Measurements from ENCODE around the gene RPS29. TPM values are rescaled to one million over a fixed set of nuclear protein-coding genes. Genes with fewer than 3 reads are reported as not detected.
"Not testable (repeated sequence)": the region's sequence is repeated elsewhere in the genome, so short reads cannot be mapped to it uniquely, and the experiment has no call there.

The RPS29 gene
- total and polyA plus RNA-seq, 9 of the 15 experiments (the other 6 are each of a cell fraction or from before 2014, with no cell fraction given) = 1,545 to 5,012 (median 2,448) TPM

DNA sequence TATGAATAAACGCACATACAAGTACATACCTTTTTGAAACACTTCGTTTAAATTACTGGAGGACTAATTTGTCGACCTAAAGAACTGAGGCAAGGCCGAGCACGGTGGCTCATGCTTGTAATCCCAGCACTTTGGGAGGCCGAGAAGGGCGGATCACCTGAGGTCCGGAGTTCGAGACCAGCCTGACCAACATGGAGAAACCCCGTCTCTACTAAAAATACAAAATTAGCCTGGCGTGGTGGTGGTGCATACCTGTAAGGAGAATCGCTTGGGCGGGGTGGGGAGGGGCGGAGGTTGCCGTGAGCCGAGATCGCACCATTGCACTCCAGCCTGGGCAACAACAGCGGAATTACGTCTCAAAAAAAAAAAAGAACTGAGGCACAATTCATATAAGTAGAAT lies 33.1 kb upstream of the RPS29 start:
- intact Hi-C loops (cut with micrococcal nuclease) = not testable (repeated sequence)

GRCh38 chr14:49617852-49618519 lies 31.8 kb upstream of the RPS29 start:
- peaks cover 7% of the 10 kb centered on the region for H4K20me1 ChIP-seq (replicated peaks; ENCODE audit: control insufficient read depth, insufficient read depth, low read length)
- WGBS (ENCODE audit: insufficient coverage, low coverage, missing lambda C conversion rate) = 61% methylated on average over 6 of the region's 6 CpGs
- POLR2A ChIA-PET = no interaction called here
- no peak for ATAC-seq
- no peak overlapping the region for H3K4me3 ChIP-seq
- H3K9ac ChIP-seq (ENCODE audit: insufficient read depth in 1 of 2, low read depth in 2 of 2, low read length in 2 of 2) = no peak overlapping the region; a peak in 1 of 4 replicates
- no peak overlapping the region for H3K27ac ChIP-seq (ENCODE audit: extremely low read depth, low read depth, low read length)
- no peak overlapping the region for H2AFZ ChIP-seq (ENCODE audit: low read depth, low read length)
- intact Hi-C loops (cut with micrococcal nuclease) = no loop called here
- H3K27me3 ChIP-seq (ENCODE audit: control insufficient read depth in 2 of 2, insufficient read depth in 2 of 2, low read length in 2 of 2) = no peaks in the 10 kb centered on the region
- H3K4me1 ChIP-seq (replicated peaks in 1 of 2; ENCODE audit: control insufficient read depth in 2 of 2, insufficient read depth in 2 of 2, low read length in 2 of 2) = peaks cover 0 to 14% of the 10 kb centered on the region in 2 experiments; a peak in 4 of 5 replicates
- H3K9me1 ChIP-seq (ENCODE audit: control insufficient read depth, insufficient read depth, low read length) = peaks cover 3% of the 10 kb centered on the region
- H3K36me3 ChIP-seq (ENCODE audit: control insufficient read depth, insufficient read depth, low read length) = peaks cover 49% of the 10 kb centered on the region
- peaks cover 64% of the 10 kb centered on the region for H3K79me2 ChIP-seq (ENCODE audit: control insufficient read depth, insufficient read depth, low read length)
- BruUV-seq (replicated peaks) = no TSS peak
- no peak for DNase-seq (ENCODE audit: extremely low read depth in 1 of 4, low spot score in 3 of 4)
- H3K9me3 ChIP-seq (replicated peaks; ENCODE audit: control insufficient read depth, insufficient read depth, low read depth, low read length) = no peaks in the 10 kb centered on the region
- FAIRE-seq = no peak
- H3K4me2 ChIP-seq (ENCODE audit: insufficient read depth, low read length) = no peak overlapping the region
- CTCF ChIA-PET (ENCODE audit: low intra/inter-chr PET ratio) = no interaction called here
- in situ Hi-C loops (cut with MboI) = no loop called here
- no peak for TF ChIP-seq BRF2 (IDR thresholded peaks at IDR 0.05; ENCODE audit: borderline replicate concordance, insufficient read depth, insufficient read length)
- TF ChIP-seq PYGO2 (tag; IDR thresholded peaks at IDR 0.05) = no peak
- no peak for TF ChIP-seq ZC3H4 (CRISPR knock-in tag; IDR thresholded peaks at IDR 0.05; ENCODE audit: borderline replicate concordance)
- TF ChIP-seq ATF7 (IDR thresholded peaks at IDR 0.05) = no peak
- TF ChIP-seq, protein P1, sequence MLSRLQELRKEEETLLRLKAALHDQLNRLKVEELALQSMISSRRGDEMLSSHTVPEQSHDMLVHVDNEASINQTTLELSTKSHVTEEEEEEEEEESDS (CRISPR knock-in tag; IDR thresholded peaks at IDR 0.05) = no peak
- TF ChIP-seq SMAD3 (CRISPR knock-in tag; conservative IDR thresholded peaks at IDR 0.05) = no peak
- TF ChIP-seq MCM3 (IDR thresholded peaks at IDR 0.05) = no peak
- no peak for TF ChIP-seq ZNF561 (CRISPR knock-in tag; conservative IDR thresholded peaks at IDR 0.05)
- TF ChIP-seq JUND (IDR thresholded peaks at IDR 0.05; ENCODE audit: borderline replicate concordance, low read depth, low read length) = no peak
- TF ChIP-seq JUND (tag; IDR thresholded peaks at IDR 0.05; ENCODE audit: borderline replicate concordance, low read depth, low read length) = no peak
- TF ChIP-seq KDM2B (CRISPR knock-in tag; IDR thresholded peaks at IDR 0.05) = no peak

More for the DNA sequence above, 33.1 kb upstream of the RPS29 start:
- POLR2A ChIA-PET = interaction anchor here (0.6 to 5.3 kb wide), 6 partner anchors 9 to 894 kb away, joined by 3 to 36 read pairs (median 16); partner anchors contain the start of genes DNAAF2, LRR1 and RPS29
- H4K20me1 ChIP-seq (replicated peaks; ENCODE audit: control insufficient read depth, insufficient read depth, low read length); H3K9me1 ChIP-seq (ENCODE audit: control insufficient read depth, insufficient read depth, low read length); DNase-seq (ENCODE audit: extremely low read depth in 1 of 4, low spot score in 3 of 4); BruUV-seq (replicated peaks); ATAC-seq; H3K9me3 ChIP-seq (replicated peaks; ENCODE audit: control insufficient read depth, insufficient read depth, low read depth, low read length); CTCF ChIA-PET (ENCODE audit: low intra/inter-chr PET ratio); in situ Hi-C loops (cut with MboI); H2AFZ ChIP-seq (ENCODE audit: low read depth, low read length); H3K27me3 ChIP-seq (ENCODE audit: control insufficient read depth in 2 of 2, insufficient read depth in 2 of 2, low read length in 2 of 2): not testable (repeated sequence)
- peak; percentile 15 for FAIRE-seq
- peaks cover 77% of the 10 kb centered on the region for H3K79me2 ChIP-seq (ENCODE audit: control insufficient read depth, insufficient read depth, low read length)
- H3K4me3 ChIP-seq = peak overlapping the region; percentile 89
- WGBS (ENCODE audit: insufficient coverage, low coverage, missing lambda C conversion rate) = under 1% methylated on average over 10 of the region's 19 CpGs
- peak overlapping the region; percentile 97 to 99 for H3K9ac ChIP-seq (ENCODE audit: insufficient read depth in 1 of 2, low read depth in 2 of 2, low read length in 2 of 2)
- peaks cover 53% of the 10 kb centered on the region for H3K36me3 ChIP-seq (ENCODE audit: control insufficient read depth, insufficient read depth, low read length)
- peak overlapping the region; percentile 98 for H3K27ac ChIP-seq (ENCODE audit: extremely low read depth, low read depth, low read length)
- H3K4me2 ChIP-seq (ENCODE audit: insufficient read depth, low read length) = peak overlapping the region; percentile 82
- peaks cover 4 to 14% of the 10 kb centered on the region in 2 experiments; a peak in 4 of 5 replicates for H3K4me1 ChIP-seq (replicated peaks in 1 of 2; ENCODE audit: control insufficient read depth in 2 of 2, insufficient read depth in 2 of 2, low read length in 2 of 2)
